CD1c-positive myeloid dendritic cell (primary cell): Measurements from ENCODE around the gene TM4SF20.
A peak's percentile ranks its signal among the peaks of the same experiment; 100 is the strongest.

Source experiments
- DNase-seq: peaks from one replicate; pipeline ENCODE4 v3.0.0-alpha.2; 2016; ENCODE audit errors: extremely low spot score

TM4SF20 gene

GRCh38 chr2:227379095-227379494 is at the start of gene TM4SF20:
TM4SF20 (minus strand) TSS chr2:227379306; CDS start chr2:227379268, 38 bp downstream.
- DNase-seq: no peak

- DNase-seq: no peak
Measured at GRCh38 chr2:227428731-227429285, 49.7 kb upstream of the TM4SF20 start.

GRCh38 chr2:227423656-227424499 is 44.8 kb upstream of the TM4SF20 start:
- DNase-seq: no peak

GRCh38 chr2:227420087-227421052 is 41.3 kb upstream of the TM4SF20 start:
- DNase-seq: no peak

GRCh38 chr2:227416701-227417100 is 37.6 kb upstream of the TM4SF20 start:
- no peak for DNase-seq

GRCh38 chr2:227415538-227416424 is 36.7 kb upstream of the TM4SF20 start:
- DNase-seq: peak; percentile 88

GRCh38 chr2:227414846-227415245 is 35.7 kb upstream of the TM4SF20 start:
- DNase-seq: no peak

- no peak for DNase-seq
Measured at GRCh38 chr2:227413371-227413770, 34.3 kb upstream of the TM4SF20 start.

GRCh38 chr2:227412877-227413276 is 33.8 kb upstream of the TM4SF20 start:
- no peak for DNase-seq

- no peak for DNase-seq
Measured at GRCh38 chr2:227411990-227412350, 32.9 kb upstream of the TM4SF20 start.

GRCh38 chr2:227411320-227411989 is 32.3 kb upstream of the TM4SF20 start:
- DNase-seq: peak; percentile 23

GRCh38 chr2:227410191-227410590 is 31.1 kb upstream of the TM4SF20 start:
- no peak for DNase-seq

GRCh38 chr2:227407591-227408151 is 28.6 kb upstream of the TM4SF20 start:
- DNase-seq: peak; percentile 86

- DNase-seq: peak; percentile 30
Measured at GRCh38 chr2:227406177-227407031, 27.3 kb upstream of the TM4SF20 start.

GRCh38 chr2:227404585-227405271 is 25.6 kb upstream of the TM4SF20 start:
- DNase-seq: peak; percentile 56

GRCh38 chr2:227402959-227403358 is 23.9 kb upstream of the TM4SF20 start:
- DNase-seq: no peak

GRCh38 chr2:227402321-227402720 is 23.2 kb upstream of the TM4SF20 start:
- no peak for DNase-seq

- DNase-seq: no peak
Measured at GRCh38 chr2:227401550-227401949, 22.4 kb upstream of the TM4SF20 start.
